HG03025 (cell line): ENCODE results near the gene MAP3K13.
"Not testable (repeated sequence)": the region's sequence is repeated elsewhere in the genome, so short reads cannot be mapped to it uniquely, and the experiment has no call there.

Experiments
- ATAC-seq: cut with Tn5 transposase; IDR thresholded peaks from one replicate; pipeline ENCODE4 v1.9.1; 2021; ENCODE audit warnings: mild to moderate bottlenecking, moderate library complexity; ENCODE audit not compliant: unreplicated experiment, low FRiP score

The MAP3K13 gene

GRCh38 chr3:185439745-185440466 is 77.0 kb downstream of the MAP3K13 start:
- ATAC-seq: no peak

- ATAC-seq: no peak
Observed at GRCh38 chr3:185442031-185442430, 79.1 kb downstream of the MAP3K13 start.

GRCh38 chr3:185444329-185444728 is 81.4 kb downstream of the MAP3K13 start:
- no peak for ATAC-seq

GRCh38 chr3:185448107-185448506 is 85.2 kb downstream of the MAP3K13 start:
- ATAC-seq: no peak

GRCh38 chr3:185451432-185451831 is 88.5 kb downstream of the MAP3K13 start:
- ATAC-seq: not testable (repeated sequence)

GRCh38 chr3:185457376-185457775 is 94.4 kb downstream of the MAP3K13 start:
- no peak for ATAC-seq

GRCh38 chr3:185460309-185460708 is 97.4 kb downstream of the MAP3K13 start:
- ATAC-seq: no peak

GRCh38 chr3:185460719-185461350 is 97.9 kb downstream of the MAP3K13 start:
- ATAC-seq: no peak

GRCh38 chr3:185465471-185465870 is 102.5 kb downstream of the MAP3K13 start:
- no peak for ATAC-seq

GRCh38 chr3:185466123-185466522 is 103.2 kb downstream of the MAP3K13 start:
- not testable (repeated sequence) for ATAC-seq

- ATAC-seq: no peak
Observed at GRCh38 chr3:185469542-185469941, 106.6 kb downstream of the MAP3K13 start.

GRCh38 chr3:185470323-185470722 is 107.4 kb downstream of the MAP3K13 start:
- no peak for ATAC-seq

GRCh38 chr3:185473290-185473815 is 110.4 kb downstream of the MAP3K13 start:
- ATAC-seq: no peak

- not testable (repeated sequence) for ATAC-seq
Observed at GRCh38 chr3:185474922-185475321, 112.0 kb downstream of the MAP3K13 start.

GRCh38 chr3:185477316-185477715 is 114.4 kb downstream of the MAP3K13 start:
- no peak for ATAC-seq

GRCh38 chr3:185479373-185479945 is 116.5 kb downstream of the MAP3K13 start:
- ATAC-seq: no peak

- no peak for ATAC-seq
Observed at GRCh38 chr3:185484296-185484695, 121.4 kb downstream of the MAP3K13 start.

- ATAC-seq: no peak
Observed at GRCh38 chr3:185486394-185486793, 123.5 kb downstream of the MAP3K13 start.

- no peak for ATAC-seq
Observed at GRCh38 chr3:185488465-185488864, 125.5 kb downstream of the MAP3K13 start.

- no peak for ATAC-seq
Observed at GRCh38 chr3:185489462-185489861, 126.5 kb downstream of the MAP3K13 start.

- no peak for ATAC-seq
Observed at GRCh38 chr3:185490241-185490640, 127.3 kb downstream of the MAP3K13 start.
